K562 (cell line): ENCODE data around the gene CDC6. TPM values are rescaled to one million over a fixed set of nuclear protein-coding genes. Genes with fewer than 3 reads are reported as not detected.

Source experiments
- BACH1 ChIP-seq: fragments of 200-800 bp; sonication (Bioruptor generic); IDR thresholded peaks from 2 replicates; pipeline ENCODE4 v1.6.1; 2016; ENCODE audit warnings: missing genetic modification characterization, missing compliant biosample characterization
- BCOR ChIP-seq: fragments of 450-650 bp; IDR thresholded peaks from 2 replicates; pipeline ENCODE4 v1.6.1; 2016
- BRD9 ChIP-seq: fragments of 450-650 bp; IDR thresholded peaks from 2 replicates; pipeline ENCODE4 v1.6.1; 2018; ENCODE audit warnings: low read depth; ENCODE audit not compliant: partially characterized antibody
- CXXC5 ChIP-seq: fragments of 250-450 bp; sonication (Bioruptor Pico); IDR thresholded peaks from 2 replicates; pipeline ENCODE4 v1.8.0; 2022; ENCODE audit warnings: inconsistent platforms, mild to moderate bottlenecking, moderate library complexity
- FOXP1 ChIP-seq: sonication (generic); formaldehyde crosslinking; IDR thresholded peaks from 2 replicates; pipeline ENCODE4 v1.8.0; 2022; ENCODE audit warnings: mild to moderate bottlenecking, missing genetic modification reagents
- HNRNPH1 ChIP-seq: fragments of 200-400 bp; formaldehyde crosslinking; optimal IDR thresholded peaks from 2 replicates; pipeline ENCODE3; 2017; ENCODE audit warnings: low read depth, mild to moderate bottlenecking, low read length, moderate library complexity
- MCM3 ChIP-seq: fragments of 450-650 bp; IDR thresholded peaks from 2 replicates; pipeline ENCODE4 v1.6.1; 2016
- NCOR1 ChIP-seq: fragments of 450-650 bp; IDR thresholded peaks from 2 replicates; pipeline ENCODE4 v1.6.1; 2016; ENCODE audit warnings: mild to moderate bottlenecking, moderate library complexity
- RBM22 ChIP-seq: fragments of 200-400 bp; formaldehyde crosslinking; IDR thresholded peaks from 2 replicates; pipeline ENCODE4 v1.6.1; 2018; ENCODE audit warnings: low read length, low read depth; ENCODE audit not compliant: poor library complexity, severe bottlenecking
- RFX7 ChIP-seq: fragments of 250-450 bp; sonication (Bioruptor Pico); IDR thresholded peaks from 2 replicates; pipeline ENCODE4 v1.5.1; 2021; ENCODE audit warnings: mild to moderate bottlenecking
- STAT5A ChIP-seq: IDR thresholded peaks from 2 replicates; pipeline ENCODE4 v1.6.1; 2012; ENCODE audit warnings: low read length, inconsistent platforms, borderline replicate concordance
- TCFL5 ChIP-seq: fragments of 250-450 bp; sonication (Bioruptor Pico); conservative IDR thresholded peaks from 2 replicates; pipeline ENCODE4 v1.6.1; 2021; ENCODE audit warnings: mild to moderate bottlenecking, moderate library complexity, matching md5 sums
- ZFP36 ChIP-seq: fragments of 150-350 bp; IDR thresholded peaks from 2 replicates; pipeline ENCODE4 v1.6.1; 2018; ENCODE audit warnings: low read length, low read depth; ENCODE audit not compliant: partially characterized antibody
- ZNF436 ChIP-seq: fragments of 250-450, 450-650 bp; sonication (Bioruptor Pico); formaldehyde crosslinking; IDR thresholded peaks from 2 replicates; pipeline ENCODE4 v1.7.0; 2020; ENCODE audit warnings: mild to moderate bottlenecking
- polyA plus RNA-seq, 8 experiments: library from polyadenylated mRNA; depleted of rRNA in 4 of 8; stranded (reverse) in 5 of 8; unstranded in 3 of 8; fragments of >200 nt; fragmentation: Nextera tagmentation in 2 of 8; fragmentation: Illumina TruSeq in 1 of 8; extraction: Ambion mirVana in 2 of 8; extraction: Trizol in 1 of 8; gene quantifications; 2 replicates each; pipeline versions ENCODE4 v1.2.1 to v1.2.3, GENCODE V29; 2011 to 2014; ENCODE audit warnings: inconsistent platforms in 1 of 8, missing spikeins in 1 of 8
- total RNA-seq, 7 experiments: library from RNA; depleted of rRNA in 6 of 7; stranded (reverse); fragments of >200 nt in 6 of 7; fragmentation: Illumina TruSeq in 2 of 7; extraction: Trizol in 2 of 7; gene quantifications; 2 replicates each; pipeline versions ENCODE4 v1.2.1 to v1.2.3, GENCODE V29; 2011 to 2021; ENCODE audit warnings: low replicate concordance in 1 of 7
- TF ChIP-seq, protein P1 (sequence below): sonication (generic); formaldehyde crosslinking; IDR thresholded peaks from 2 replicates; pipeline ENCODE4 v1.4.0; 2020; ENCODE audit warnings: mild to moderate bottlenecking, missing genetic modification reagents
- TF ChIP-seq, protein P2 (sequence below), 2 experiments: fragments of 450-650 bp in 1 of 2; sonication (generic) in 1 of 2; formaldehyde crosslinking in 1 of 2; IDR thresholded peaks; 2 replicates each; pipeline versions ENCODE4 v1.7.1 to v1.9.0; 2016 to 2022; ENCODE audit warnings: inconsistent platforms in 1 of 2, mild to moderate bottlenecking in 1 of 2, missing genetic modification reagents in 1 of 2

The CDC6 gene
- total and polyA plus RNA-seq, 9 of the 15 experiments (the other 6 are each of a cell fraction or from before 2014, with no cell fraction given), result 29.6 to 141 (median 106) TPM

DNA sequence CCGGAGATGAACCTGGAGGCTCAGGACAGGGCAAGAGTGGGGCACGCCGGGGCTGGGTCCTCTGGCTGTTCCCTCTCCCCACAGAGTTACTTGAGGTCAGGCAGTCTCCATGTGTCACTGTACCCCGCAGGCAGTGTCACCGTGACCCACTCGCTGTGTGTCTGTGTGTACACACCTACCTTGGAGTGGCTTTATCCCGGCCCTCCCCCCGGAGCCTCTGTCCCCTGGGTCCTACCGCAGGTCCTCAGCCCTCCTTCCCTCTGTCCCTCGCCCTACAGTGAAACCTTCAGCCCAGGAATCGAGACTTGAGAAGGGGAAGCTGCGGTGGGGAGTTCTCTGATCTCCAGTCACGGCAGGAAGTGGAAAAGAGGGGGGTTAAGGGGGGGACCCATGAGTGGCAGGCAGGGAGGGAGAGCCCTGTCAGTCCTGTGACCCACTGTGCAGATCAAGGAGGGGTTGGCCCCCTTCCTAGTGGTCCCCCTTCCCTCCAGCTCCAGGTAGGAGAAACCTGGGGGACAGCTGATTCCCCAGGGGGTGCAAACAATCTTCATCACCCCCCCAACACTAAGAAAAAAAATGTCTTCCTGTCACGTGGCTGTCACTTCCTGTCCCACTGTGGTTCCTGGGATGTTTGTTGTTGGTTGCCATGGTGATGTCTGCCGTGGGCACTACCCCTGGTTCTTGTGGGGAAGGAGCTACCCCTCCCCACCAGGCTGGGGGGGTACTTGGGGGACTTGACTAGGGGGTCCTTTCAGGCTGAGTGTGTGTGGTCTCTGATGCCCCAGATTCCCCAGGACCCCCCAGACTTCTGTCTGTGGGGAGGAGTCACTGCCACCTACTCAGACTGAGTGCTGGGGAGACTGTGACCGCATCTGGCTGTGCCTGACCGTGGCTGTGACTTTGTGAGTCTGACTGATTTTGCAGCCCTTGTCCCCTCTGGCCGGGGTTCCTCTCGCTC lies 35.0 kb downstream of the CDC6 start (continued):
- TF ChIP-seq BRD9 (no peak), STAT5A (no peak), ZNF436 (CRISPR knock-in tag) (no peak), RFX7 (CRISPR knock-in tag) (no peak), RBM22 (no peak), BCOR (no peak), BACH1 (tag) (no peak), NCOR1 (peak; percentile 32; the same call in 1 of the 2 replicates), CXXC5 (CRISPR knock-in tag) (peak; percentile 23; the same call in 1 of the 2 replicates), FOXP1 (no peak), TCFL5 (no peak), MCM3 (no peak), ZFP36 (no peak), HNRNPH1 (no peak)
- TF ChIP-seq, protein P1, sequence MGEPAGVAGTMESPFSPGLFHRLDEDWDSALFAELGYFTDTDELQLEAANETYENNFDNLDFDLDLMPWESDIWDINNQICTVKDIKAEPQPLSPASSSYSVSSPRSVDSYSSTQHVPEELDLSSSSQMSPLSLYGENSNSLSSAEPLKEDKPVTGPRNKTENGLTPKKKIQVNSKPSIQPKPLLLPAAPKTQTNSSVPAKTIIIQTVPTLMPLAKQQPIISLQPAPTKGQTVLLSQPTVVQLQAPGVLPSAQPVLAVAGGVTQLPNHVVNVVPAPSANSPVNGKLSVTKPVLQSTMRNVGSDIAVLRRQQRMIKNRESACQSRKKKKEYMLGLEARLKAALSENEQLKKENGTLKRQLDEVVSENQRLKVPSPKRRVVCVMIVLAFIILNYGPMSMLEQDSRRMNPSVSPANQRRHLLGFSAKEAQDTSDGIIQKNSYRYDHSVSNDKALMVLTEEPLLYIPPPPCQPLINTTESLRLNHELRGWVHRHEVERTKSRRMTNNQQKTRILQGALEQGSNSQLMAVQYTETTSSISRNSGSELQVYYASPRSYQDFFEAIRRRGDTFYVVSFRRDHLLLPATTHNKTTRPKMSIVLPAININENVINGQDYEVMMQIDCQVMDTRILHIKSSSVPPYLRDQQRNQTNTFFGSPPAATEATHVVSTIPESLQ (CRISPR knock-in tag), result no peak
- TF ChIP-seq, protein P2, sequence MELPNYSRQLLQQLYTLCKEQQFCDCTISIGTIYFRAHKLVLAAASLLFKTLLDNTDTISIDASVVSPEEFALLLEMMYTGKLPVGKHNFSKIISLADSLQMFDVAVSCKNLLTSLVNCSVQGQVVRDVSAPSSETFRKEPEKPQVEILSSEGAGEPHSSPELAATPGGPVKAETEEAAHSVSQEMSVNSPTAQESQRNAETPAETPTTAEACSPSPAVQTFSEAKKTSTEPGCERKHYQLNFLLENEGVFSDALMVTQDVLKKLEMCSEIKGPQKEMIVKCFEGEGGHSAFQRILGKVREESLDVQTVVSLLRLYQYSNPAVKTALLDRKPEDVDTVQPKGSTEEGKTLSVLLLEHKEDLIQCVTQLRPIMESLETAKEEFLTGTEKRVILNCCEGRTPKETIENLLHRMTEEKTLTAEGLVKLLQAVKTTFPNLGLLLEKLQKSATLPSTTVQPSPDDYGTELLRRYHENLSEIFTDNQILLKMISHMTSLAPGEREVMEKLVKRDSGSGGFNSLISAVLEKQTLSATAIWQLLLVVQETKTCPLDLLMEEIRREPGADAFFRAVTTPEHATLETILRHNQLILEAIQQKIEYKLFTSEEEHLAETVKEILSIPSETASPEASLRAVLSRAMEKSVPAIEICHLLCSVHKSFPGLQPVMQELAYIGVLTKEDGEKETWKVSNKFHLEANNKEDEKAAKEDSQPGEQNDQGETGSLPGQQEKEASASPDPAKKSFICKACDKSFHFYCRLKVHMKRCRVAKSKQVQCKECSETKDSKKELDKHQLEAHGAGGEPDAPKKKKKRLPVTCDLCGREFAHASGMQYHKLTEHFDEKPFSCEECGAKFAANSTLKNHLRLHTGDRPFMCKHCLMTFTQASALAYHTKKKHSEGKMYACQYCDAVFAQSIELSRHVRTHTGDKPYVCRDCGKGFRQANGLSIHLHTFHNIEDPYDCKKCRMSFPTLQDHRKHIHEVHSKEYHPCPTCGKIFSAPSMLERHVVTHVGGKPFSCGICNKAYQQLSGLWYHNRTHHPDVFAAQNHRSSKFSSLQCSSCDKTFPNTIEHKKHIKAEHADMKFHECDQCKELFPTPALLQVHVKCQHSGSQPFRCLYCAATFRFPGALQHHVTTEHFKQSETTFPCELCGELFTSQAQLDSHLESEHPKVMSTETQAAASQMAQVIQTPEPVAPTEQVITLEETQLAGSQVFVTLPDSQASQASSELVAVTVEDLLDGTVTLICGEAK (IDR thresholded peaks at IDR 0.05), result peak; percentile 93
- TF ChIP-seq, protein P2 (CRISPR knock-in tag; IDR thresholded peaks at IDR 0.05), result no peak
